Gastroesophageal sphincter (tissue), 4 donors: ENCODE data around the gene C10orf90. TPM values are rescaled to one million over a fixed set of nuclear protein-coding genes. Genes with fewer than 3 reads are reported as not detected.

Experiments
- ATAC-seq: fragments of 150-250 bp; one replicate; pipeline ENCODE4 v1.9.1; 2016; ENCODE audit warnings: mild to moderate bottlenecking, moderate library complexity
- H3K27ac ChIP-seq, 4 donors: fragments of 200-600 bp; sonication (generic) in 3 of 4; 1 replicate in 3 of 4; 2 replicates in 1 of 4; pipeline ENCODE4 v1.5.1; 2016 to 2019
- H3K27me3 ChIP-seq: fragments of 200-600 bp; sonication (generic); one replicate; pipeline ENCODE4 v1.5.1; 2019
- H3K36me3 ChIP-seq, 2 donors: fragments of 200-600 bp; sonication (generic); one replicate each; pipeline ENCODE4 v1.5.1; 2019; ENCODE audit warnings: control low read depth in 1 of 2
- H3K4me1 ChIP-seq, 3 donors: fragments of 200-600 bp; sonication (generic); 1 replicate in 2 of 3; 2 replicates in 1 of 3; pipeline ENCODE4 v1.5.1; 2016 to 2019; ENCODE audit warnings: control low read depth in 2 of 3
- H3K4me3 ChIP-seq, 2 donors: fragments of 200-600 bp; sonication (generic); one replicate each; pipeline ENCODE4 v1.5.1; 2019; ENCODE audit warnings: mild to moderate bottlenecking in 1 of 2, moderate library complexity in 1 of 2
- H3K9me3 ChIP-seq, 3 donors: fragments of 200-600 bp; sonication (generic); one replicate each; pipeline ENCODE4 v1.5.1; 2017 to 2019; ENCODE audit warnings: control low read depth in 2 of 3
- CTCF ChIP-seq, 4 experiments: fragments of 200-600 bp in 2 of 4; fragments of 450-650 bp in 2 of 4; sonication (generic) in 1 of 4; IDR thresholded peaks; one replicate each; pipeline ENCODE4 v1.5.1; 2017 to 2019; ENCODE audit warnings: antibody characterized with exemption in 4 of 4, mild to moderate bottlenecking in 2 of 4, moderate library complexity in 2 of 4
- EP300 ChIP-seq: sonication (generic); formaldehyde crosslinking; IDR thresholded peaks from one replicate; pipeline ENCODE4 v1.6.1; 2017; ENCODE audit warnings: antibody characterized with exemption, mild to moderate bottlenecking
- POLR2A ChIP-seq, 2 donors: fragments of 450-650 bp; IDR thresholded peaks; one replicate each; pipeline ENCODE4 v1.6.1; 2017; ENCODE audit warnings: antibody characterized with exemption in 2 of 2, mild to moderate bottlenecking in 2 of 2, moderate library complexity in 1 of 2
- POLR2AphosphoS5 ChIP-seq: sonication (generic); formaldehyde crosslinking; IDR thresholded peaks from one replicate; pipeline ENCODE4 v1.6.1; 2017; ENCODE audit warnings: antibody characterized with exemption
- WGBS, 2 donors: methylation state at CpG; one replicate each; pipeline ENCODE4 v1.1.5; 2018; ENCODE audit warnings: low coverage in 1 of 2; 5-methylcytosine and 5-hydroxymethylcytosine counted together
- total RNA-seq, 4 donors: library from RNA; depleted of rRNA; stranded (reverse); fragments of >200 nt; gene quantifications; one replicate each; pipeline ENCODE4 v1.1.0, GENCODE V29; 2016

The C10orf90 gene
- total RNA-seq, 4 donors from 2014 or later = not detected

GRCh38 chr10:126394948-126395347 is 275.5 kb downstream of the C10orf90 start:
- H3K9me3 ChIP-seq = no peaks in the 10 kb centered on the region
- H3K27me3 ChIP-seq = peaks cover 17% of the 10 kb centered on the region
- TF ChIP-seq POLR2AphosphoS5 = no peak
- no peak overlapping the region for H3K4me3 ChIP-seq
- H3K27ac ChIP-seq = no peak overlapping the region
- H3K36me3 ChIP-seq = no peaks in the 10 kb centered on the region
- no peaks in the 10 kb centered on the region for H3K4me1 ChIP-seq
- 79 to 100% methylated on average over 1 to 2 of the region's 2 CpGs for WGBS, 2 donors
- ATAC-seq = no peak

GRCh38 chr10:126393076-126393475 is 277.4 kb downstream of the C10orf90 start:
- Histone ChIP-seq H3K9me3 (no peaks in the 10 kb centered on the region), H3K36me3 (no peaks in the 10 kb centered on the region), H3K27me3 (peaks cover 30% of the 10 kb centered on the region), H3K4me1 (peaks cover 0 to 7% (median 0%) of the 10 kb centered on the region in 3 donors), H3K4me3 (no peak overlapping the region), H3K27ac (no peak overlapping the region)
- no peak for ATAC-seq
- TF ChIP-seq POLR2A (IDR thresholded peaks at IDR 0.05) (no peak), EP300 (no peak), POLR2AphosphoS5 (no peak), CTCF (IDR thresholded peaks at IDR 0.05) (no peak)
- 91 to 98% methylated on average over 4 of the region's 4 CpGs for WGBS, 2 donors

- no peaks in the 10 kb centered on the region for H3K36me3 ChIP-seq
- H3K27me3 ChIP-seq = peaks cover 36% of the 10 kb centered on the region
- TF ChIP-seq POLR2AphosphoS5 (no peak), EP300 (no peak), CTCF (IDR thresholded peaks at IDR 0.05) (no peak), POLR2A (IDR thresholded peaks at IDR 0.05) (no peak)
- 64 to 91% methylated on average over 3 to 8 of the region's 8 CpGs for WGBS, 2 donors
- peaks cover 0 to 13% (median 2%) of the 10 kb centered on the region in 3 donors for H3K4me1 ChIP-seq
- ATAC-seq = no peak
- no peaks in the 10 kb centered on the region for H3K9me3 ChIP-seq
- no peak overlapping the region for H3K4me3 ChIP-seq
- no peak overlapping the region for H3K27ac ChIP-seq
These were observed 278.0 kb downstream of the C10orf90 start for GRCh38 chr10:126392469-126392868.

GRCh38 chr10:126392068-126392467 is 278.4 kb downstream of the C10orf90 start:
- TF ChIP-seq POLR2AphosphoS5 = no peak
- no peak for TF ChIP-seq POLR2A (IDR thresholded peaks at IDR 0.05)
- TF ChIP-seq EP300 = no peak
- no peak for TF ChIP-seq CTCF (IDR thresholded peaks at IDR 0.05)
- Histone ChIP-seq H3K27me3 (peaks cover 40% of the 10 kb centered on the region), H3K27ac (peak overlapping the region in 1 of 4 donors; percentile 41), H3K36me3 (no peaks in the 10 kb centered on the region), H3K4me1 (peaks cover 0 to 17% (median 6%) of the 10 kb centered on the region in 3 donors), H3K4me3 (no peak overlapping the region), H3K9me3 (no peaks in the 10 kb centered on the region)
- ATAC-seq = no peak
- 79 to 93% methylated on average over 4 to 6 of the region's 6 CpGs for WGBS, 2 donors

GRCh38 chr10:126391192-126391885 is 279.2 kb downstream of the C10orf90 start:
- H3K9me3 ChIP-seq = no peaks in the 10 kb centered on the region
- WGBS, 2 donors = 24 to 40% methylated on average over 6 to 9 of the region's 9 CpGs
- H3K27me3 ChIP-seq = peaks cover 45% of the 10 kb centered on the region
- peaks cover 0 to 21% (median 6%) of the 10 kb centered on the region in 3 donors for H3K4me1 ChIP-seq
- H3K36me3 ChIP-seq = no peaks in the 10 kb centered on the region
- H3K27ac ChIP-seq = peak overlapping the region in 2 of 4 donors; percentile 1 to 41
- no peak for TF ChIP-seq POLR2A (IDR thresholded peaks at IDR 0.05)
- no peak for TF ChIP-seq EP300
- no peak for TF ChIP-seq POLR2AphosphoS5
- TF ChIP-seq CTCF (IDR thresholded peaks at IDR 0.05) = no peak
- peak; percentile 42 for ATAC-seq
- H3K4me3 ChIP-seq = no peak overlapping the region
